GM12872 (cell line): ENCODE results near the gene NUP98.

Experiments
- TF ChIP-seq, protein P1 (sequence below): IDR thresholded peaks from 3 replicates; pipeline ENCODE4 v1.5.1; 2011; ENCODE audit warnings: low read depth, mild to moderate bottlenecking, low read length, moderate library complexity; ENCODE audit not compliant: insufficient read depth

Gene NUP98

DNA sequence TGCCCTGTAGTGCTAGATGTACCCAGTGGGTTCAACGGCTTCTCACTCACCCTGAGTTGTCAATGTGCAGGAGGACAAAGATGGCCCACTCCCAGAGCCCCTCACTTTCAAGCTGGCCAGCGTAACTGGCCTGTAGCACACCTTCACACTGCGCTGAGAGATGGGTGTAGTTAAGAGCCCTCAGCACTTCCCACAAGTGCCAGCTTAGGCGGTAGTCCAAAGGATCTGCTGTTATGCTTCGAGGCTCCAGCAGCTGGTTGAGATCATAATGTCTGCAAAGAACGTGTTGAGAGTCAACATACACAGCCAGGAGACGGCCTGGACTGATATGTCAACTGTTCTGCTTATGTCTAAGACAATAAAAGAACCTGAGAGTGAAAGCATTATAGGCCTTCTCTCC lies 111.4 kb downstream of the NUP98 start:
- TF ChIP-seq, protein P1, sequence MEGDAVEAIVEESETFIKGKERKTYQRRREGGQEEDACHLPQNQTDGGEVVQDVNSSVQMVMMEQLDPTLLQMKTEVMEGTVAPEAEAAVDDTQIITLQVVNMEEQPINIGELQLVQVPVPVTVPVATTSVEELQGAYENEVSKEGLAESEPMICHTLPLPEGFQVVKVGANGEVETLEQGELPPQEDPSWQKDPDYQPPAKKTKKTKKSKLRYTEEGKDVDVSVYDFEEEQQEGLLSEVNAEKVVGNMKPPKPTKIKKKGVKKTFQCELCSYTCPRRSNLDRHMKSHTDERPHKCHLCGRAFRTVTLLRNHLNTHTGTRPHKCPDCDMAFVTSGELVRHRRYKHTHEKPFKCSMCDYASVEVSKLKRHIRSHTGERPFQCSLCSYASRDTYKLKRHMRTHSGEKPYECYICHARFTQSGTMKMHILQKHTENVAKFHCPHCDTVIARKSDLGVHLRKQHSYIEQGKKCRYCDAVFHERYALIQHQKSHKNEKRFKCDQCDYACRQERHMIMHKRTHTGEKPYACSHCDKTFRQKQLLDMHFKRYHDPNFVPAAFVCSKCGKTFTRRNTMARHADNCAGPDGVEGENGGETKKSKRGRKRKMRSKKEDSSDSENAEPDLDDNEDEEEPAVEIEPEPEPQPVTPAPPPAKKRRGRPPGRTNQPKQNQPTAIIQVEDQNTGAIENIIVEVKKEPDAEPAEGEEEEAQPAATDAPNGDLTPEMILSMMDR, result no peak

DNA sequence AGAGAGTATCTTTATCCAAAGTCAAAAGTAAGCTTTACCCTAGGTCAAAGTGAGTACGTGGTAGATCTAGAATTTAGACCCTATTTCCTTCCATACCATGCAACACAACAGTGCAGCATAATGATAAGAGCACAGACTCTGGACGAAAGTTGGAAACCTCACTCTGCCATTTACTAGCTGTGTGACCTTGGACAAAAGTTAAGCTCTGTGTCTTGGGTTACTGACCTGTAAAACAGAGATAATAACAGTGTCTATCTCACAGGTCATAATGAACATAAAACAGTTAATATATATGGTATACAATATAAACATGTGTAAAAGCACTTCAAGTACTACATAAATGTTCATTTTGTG lies 112.6 kb downstream of the NUP98 start:
- TF ChIP-seq, protein P1, result no peak

DNA sequence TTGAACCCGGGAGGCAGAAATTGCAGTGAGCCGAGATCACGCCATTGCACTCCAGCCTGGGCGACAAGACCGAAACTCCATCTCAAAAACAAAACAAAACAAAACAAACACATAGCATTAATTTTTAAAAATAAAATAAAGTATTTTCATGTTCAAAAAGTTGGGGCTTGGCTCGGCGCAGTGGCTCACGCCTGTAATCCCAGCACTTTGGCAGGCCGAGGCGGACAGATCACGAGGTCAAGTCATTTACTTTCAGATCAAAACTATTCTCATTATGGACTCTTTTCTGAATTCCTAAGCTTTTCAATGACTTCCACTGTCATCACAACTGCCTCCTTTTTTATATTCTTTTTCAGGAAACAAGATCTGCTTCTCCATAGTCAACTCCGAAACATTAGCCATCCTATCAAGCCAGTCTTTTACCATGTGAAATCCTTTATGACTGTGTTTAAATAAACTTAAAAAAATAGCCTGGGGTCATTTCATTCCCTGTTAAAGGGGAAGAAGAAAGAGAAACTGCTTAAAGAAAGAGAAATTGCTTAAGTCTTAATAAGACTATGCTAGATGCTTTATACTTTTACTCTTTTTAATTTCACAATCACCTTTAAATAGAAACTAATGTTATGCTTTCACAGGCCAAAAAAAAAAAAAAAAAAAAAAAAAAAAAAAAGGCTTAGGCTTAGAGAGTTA lies 113.1 kb downstream of the NUP98 start:
- TF ChIP-seq, protein P1, result no peak

DNA sequence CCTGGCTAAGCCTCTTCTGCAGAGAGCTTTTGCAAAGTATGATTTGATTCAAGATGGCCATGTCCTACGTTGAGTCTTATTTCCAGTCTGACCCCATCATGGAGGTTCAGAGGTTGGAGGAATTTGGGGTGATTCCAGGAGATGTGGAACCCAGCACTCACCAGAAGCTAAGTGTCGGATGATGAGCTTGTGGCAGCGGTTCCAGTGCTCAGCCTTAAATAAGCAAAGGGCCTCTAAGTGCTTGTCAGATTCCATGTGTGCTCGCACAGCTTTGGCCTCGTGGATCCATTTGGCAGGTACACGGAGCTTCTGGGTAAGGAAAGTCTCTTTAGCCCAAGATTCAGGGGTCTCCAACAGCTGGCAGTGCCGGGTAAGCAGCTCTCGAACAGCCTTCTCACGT lies 114.3 kb downstream of the NUP98 start:
- TF ChIP-seq, protein P1, result no peak

DNA sequence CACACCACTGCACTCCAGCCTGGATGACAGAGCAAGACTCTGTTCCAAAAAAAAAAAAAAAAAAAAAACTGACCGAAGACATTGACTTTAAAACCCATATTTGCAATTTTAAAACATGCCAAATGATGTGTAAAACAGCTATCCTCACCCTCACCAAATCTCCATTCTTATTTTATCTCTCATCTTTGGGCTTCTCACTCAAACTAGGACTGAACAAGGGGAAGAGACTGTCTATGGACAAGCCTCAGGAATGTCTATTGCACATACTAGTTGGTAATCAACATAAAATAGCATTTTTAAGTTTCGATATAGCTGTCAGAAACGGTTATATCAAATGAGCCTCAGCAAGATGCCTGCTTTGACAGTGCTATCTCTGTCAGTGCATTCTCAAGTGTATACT lies 118.3 kb downstream of the NUP98 start:
- TF ChIP-seq, protein P1, result no peak

DNA sequence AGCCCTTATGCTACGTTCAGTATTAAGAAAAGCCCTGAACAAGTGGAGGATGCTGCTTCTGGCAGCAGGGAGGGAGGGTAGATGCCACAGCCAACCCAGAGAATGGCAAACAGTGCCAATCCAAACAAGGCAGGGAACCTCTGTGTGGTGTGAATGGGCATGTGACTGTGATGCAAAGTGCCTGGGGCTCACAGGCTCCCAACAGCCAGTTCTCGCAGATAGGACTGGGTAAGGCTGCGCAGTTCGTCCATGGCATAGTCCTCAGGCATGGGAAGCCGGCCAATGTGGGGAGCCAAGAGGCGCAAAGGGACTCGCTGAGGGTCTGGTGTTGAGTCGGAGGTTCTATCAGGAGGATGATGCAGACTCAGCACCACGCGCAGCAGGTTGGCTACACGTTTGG lies 121.4 kb downstream of the NUP98 start:
- TF ChIP-seq, protein P1, result no peak

DNA sequence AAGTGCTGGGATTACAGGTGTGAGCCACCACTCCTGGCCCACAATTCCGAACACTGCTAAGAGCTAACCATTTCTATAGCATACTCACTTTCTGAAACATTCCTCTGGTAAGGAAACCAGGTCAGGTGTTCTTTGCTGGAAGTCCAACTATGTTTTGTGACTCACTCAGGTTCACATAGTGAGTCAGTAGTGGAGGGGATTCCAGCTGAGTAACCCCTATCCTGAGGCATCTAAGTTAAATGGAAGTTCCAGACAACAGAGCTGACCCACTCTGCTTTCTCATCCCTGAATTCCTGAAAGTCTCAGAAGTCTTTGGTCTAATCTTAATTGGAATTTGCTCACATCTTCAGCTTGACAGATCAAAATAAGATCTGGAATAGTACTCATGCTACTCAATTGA lies 123.2 kb downstream of the NUP98 start:
- TF ChIP-seq, protein P1, result no peak
